Neural progenitor cell (in vitro differentiated cells): ENCODE measurements around the gene PRL. TPM values are rescaled to one million over a fixed set of nuclear protein-coding genes. Genes with fewer than 3 reads are reported as not detected.

Experiments
- DNase-seq: peaks from one replicate; pipeline ENCODE4 v3.0.0-alpha.2; 2016; ENCODE audit warnings: low spot score
- H2AFZ ChIP-seq: fragments of 200-600 bp; sonication (generic); replicated peaks from 2 replicates; pipeline ENCODE4 v1.6.1; 2016; ENCODE audit warnings: antibody characterized with exemption
- H3F3A ChIP-seq: fragments of 200-600 bp; sonication (generic); 2 replicates; pipeline ENCODE4 v1.6.1; 2016; ENCODE audit warnings: antibody characterized with exemption, low read depth
- H3K27ac ChIP-seq: fragments of 200-600 bp; sonication (generic); 2 replicates; pipeline ENCODE4 v1.5.1; 2016; ENCODE audit warnings: mild to moderate bottlenecking
- H3K27me3 ChIP-seq: fragments of 200-600 bp; sonication (generic); 2 replicates; pipeline ENCODE4 v1.6.1; 2016; ENCODE audit warnings: mild to moderate bottlenecking, moderate library complexity
- H3K36me3 ChIP-seq: fragments of 200-600 bp; sonication (generic); 2 replicates; pipeline ENCODE4 v1.5.1; 2016
- H3K4me1 ChIP-seq: fragments of 200-600 bp; sonication (generic); 2 replicates; pipeline ENCODE4 v1.6.1; 2016; ENCODE audit warnings: mixed run types
- H3K4me2 ChIP-seq: fragments of 200-600 bp; sonication (generic); 2 replicates; pipeline ENCODE4 v1.6.1; 2016
- H3K4me3 ChIP-seq: fragments of 200-600 bp; sonication (generic); 2 replicates; pipeline ENCODE4 v1.5.1; 2016
- H3K79me2 ChIP-seq: fragments of 200-600 bp; sonication (generic); 2 replicates; pipeline ENCODE4 v1.6.1; 2016; ENCODE audit warnings: low read depth
- H3K9ac ChIP-seq: fragments of 200-600 bp; sonication (generic); 2 replicates; pipeline ENCODE4 v1.6.1; 2016
- H3K9me3 ChIP-seq: fragments of 200-600 bp; sonication (generic); 2 replicates; pipeline ENCODE4 v1.5.1; 2016; ENCODE audit warnings: low read depth
- H4K20me1 ChIP-seq: fragments of 200-600 bp; sonication (generic); 2 replicates; pipeline ENCODE4 v1.6.1; 2016; ENCODE audit warnings: low read depth
- H3K27ac Mint-ChIP-seq: 3 replicates; pipeline ENCODE4 v1.8.0; 2021; ENCODE audit warnings: mixed read lengths
- H3K27me3 Mint-ChIP-seq: 2 replicates; pipeline ENCODE4 v1.8.0; 2022; ENCODE audit warnings: low read depth, mild to moderate bottlenecking, inconsistent platforms, moderate library complexity, mixed read lengths; ENCODE audit not compliant: insufficient read depth
- H3K36me3 Mint-ChIP-seq: 3 replicates; pipeline ENCODE4 v1.8.0; 2021; ENCODE audit warnings: mixed read lengths
- H3K4me1 Mint-ChIP-seq: 3 replicates; pipeline ENCODE4 v1.8.0; 2021; ENCODE audit warnings: mixed read lengths
- H3K4me3 Mint-ChIP-seq: 3 replicates; pipeline ENCODE4 v1.8.0; 2021; ENCODE audit warnings: mild to moderate bottlenecking, moderate library complexity, mixed read lengths
- H3K9me3 Mint-ChIP-seq: 3 replicates; pipeline ENCODE4 v1.8.0; 2020; ENCODE audit warnings: mixed read lengths
- CTCF ChIP-seq: fragments of 200-600 bp; sonication (generic); IDR thresholded peaks from 2 replicates; pipeline ENCODE4 v1.5.1; 2017; ENCODE audit warnings: antibody characterized with exemption, mild to moderate bottlenecking
- EZH2 ChIP-seq: fragments of 200-600 bp; sonication (generic); IDR thresholded peaks from 2 replicates; pipeline ENCODE4 v1.6.1; 2017; ENCODE audit warnings: antibody characterized with exemption, mild to moderate bottlenecking, moderate library complexity
- EZH2phosphoT487 ChIP-seq: fragments of 200-600 bp; sonication (generic); IDR thresholded peaks from 2 replicates; pipeline ENCODE4 v1.6.1; 2017; ENCODE audit warnings: antibody characterized with exemption
- total RNA-seq: library from RNA; depleted of rRNA; stranded (reverse); fragments of >200 nt; gene quantifications from 2 replicates; pipeline ENCODE4 v1.2.3, GENCODE V29; 2015; ENCODE audit warnings: low replicate concordance

The PRL gene
- total RNA-seq, 1 donor from 2014 or later: not detected

GRCh38 chr6:22306741-22307466 lies 10.1 kb upstream of the PRL start:
- Mint-ChIP-seq H3K9me3 (peaks cover 24% of the 10 kb centered on the region), H3K27me3 (peaks cover 2% of the 10 kb centered on the region), H3K4me1 (peaks cover 2% of the 10 kb centered on the region), H3K4me3 (no peak overlapping the region), H3K36me3 (peaks cover 3% of the 10 kb centered on the region), H3K27ac (no peak overlapping the region)
- Histone ChIP-seq H4K20me1 (no peaks in the 10 kb centered on the region), H3K9ac (no peak overlapping the region), H3K4me2 (no peak overlapping the region), H3K27ac (no peak overlapping the region), H3K9me3 (no peaks in the 10 kb centered on the region), H3K4me3 (no peak overlapping the region), H3K4me1 (peaks cover 4% of the 10 kb centered on the region), H2AFZ (no peak overlapping the region), H3F3A (no peaks in the 10 kb centered on the region), H3K36me3 (peaks cover 5% of the 10 kb centered on the region), H3K79me2 (no peaks in the 10 kb centered on the region), H3K27me3 (no peaks in the 10 kb centered on the region)
- TF ChIP-seq CTCF: no peak
- no peak for TF ChIP-seq EZH2phosphoT487
- TF ChIP-seq EZH2: no peak
- DNase-seq: no peak

GRCh38 chr6:22302838-22303237 lies 6.0 kb upstream of the PRL start:
- Histone ChIP-seq H3K27ac (no peak overlapping the region), H2AFZ (peak overlapping the region; percentile 18), H3K9me3 (no peaks in the 10 kb centered on the region), H3F3A (no peaks in the 10 kb centered on the region), H3K27me3 (no peaks in the 10 kb centered on the region), H3K36me3 (no peaks in the 10 kb centered on the region), H3K4me3 (no peak overlapping the region), H3K79me2 (no peaks in the 10 kb centered on the region), H4K20me1 (no peaks in the 10 kb centered on the region), H3K9ac (no peak overlapping the region), H3K4me2 (no peak overlapping the region), H3K4me1 (peaks cover 4% of the 10 kb centered on the region)
- Mint-ChIP-seq H3K4me3 (no peak overlapping the region), H3K36me3 (peaks cover 2% of the 10 kb centered on the region), H3K27me3 (no peaks in the 10 kb centered on the region), H3K27ac (no peak overlapping the region), H3K4me1 (peaks cover 2% of the 10 kb centered on the region), H3K9me3 (peaks cover 3% of the 10 kb centered on the region)
- TF ChIP-seq EZH2phosphoT487 (no peak), EZH2 (no peak), CTCF (no peak)
- no peak for DNase-seq

GRCh38 chr6:22300273-22300998 lies 3.6 kb upstream of the PRL start:
- H3K9me3 ChIP-seq: no peaks in the 10 kb centered on the region
- no peak for DNase-seq
- H3K9ac ChIP-seq: no peak overlapping the region
- TF ChIP-seq CTCF: no peak
- no peaks in the 10 kb centered on the region for H4K20me1 ChIP-seq
- no peaks in the 10 kb centered on the region for H3K9me3 Mint-ChIP-seq
- H3K4me1 ChIP-seq: no peaks in the 10 kb centered on the region
- H3K27me3 ChIP-seq: no peaks in the 10 kb centered on the region
- H3K79me2 ChIP-seq: no peaks in the 10 kb centered on the region
- no peak overlapping the region for H3K4me2 ChIP-seq
- H3K27ac Mint-ChIP-seq: no peak overlapping the region
- no peaks in the 10 kb centered on the region for H3F3A ChIP-seq
- H3K27me3 Mint-ChIP-seq: no peaks in the 10 kb centered on the region
- H3K36me3 ChIP-seq: no peaks in the 10 kb centered on the region
- H3K4me1 Mint-ChIP-seq: no peaks in the 10 kb centered on the region
- peak overlapping the region; percentile 36 for H2AFZ ChIP-seq
- H3K4me3 Mint-ChIP-seq: no peak overlapping the region
- H3K36me3 Mint-ChIP-seq: peaks cover 3% of the 10 kb centered on the region
- no peak overlapping the region for H3K27ac ChIP-seq
- H3K4me3 ChIP-seq: no peak overlapping the region
